ENCODE data around the gene CAB39.

CAB39 gene

DNA sequence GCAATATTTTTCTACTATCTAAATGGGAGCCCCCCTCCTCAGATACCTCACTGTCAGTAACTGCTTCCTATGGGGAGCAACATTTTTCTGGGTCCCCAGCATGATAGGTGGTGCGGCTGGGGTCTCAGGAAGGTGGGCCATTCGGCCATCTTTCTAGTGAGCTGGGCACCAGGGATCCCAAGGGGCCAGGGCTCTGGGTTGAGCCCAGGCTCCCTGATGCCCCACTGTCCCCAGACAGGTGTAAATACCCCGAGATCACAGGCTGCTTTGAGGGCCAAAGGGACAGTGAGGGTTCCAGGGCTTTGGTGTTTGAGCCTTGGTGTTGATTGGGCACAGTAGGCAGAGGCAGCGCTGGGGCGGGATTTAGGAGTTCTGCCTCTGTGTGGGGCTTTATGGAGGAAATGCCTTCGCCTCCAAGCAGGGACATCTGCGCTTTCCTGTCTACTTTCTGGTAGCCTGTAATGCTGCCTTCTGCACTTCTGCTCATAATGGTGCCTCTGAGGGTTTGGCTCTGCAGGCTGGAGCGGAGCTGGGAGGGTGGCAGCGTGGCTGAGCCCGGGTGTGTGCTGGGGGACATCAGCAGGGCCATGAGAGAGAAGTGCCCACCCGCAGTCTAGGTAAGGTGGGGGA is 157.4 kb downstream of the CAB39 start:
- DNase-seq (ENCODE audit: low read depth): no peak
- H3K4me3 ChIP-seq (ENCODE audit: low read depth, low read length): no peak overlapping the region
- TF ChIP-seq, protein P1, sequence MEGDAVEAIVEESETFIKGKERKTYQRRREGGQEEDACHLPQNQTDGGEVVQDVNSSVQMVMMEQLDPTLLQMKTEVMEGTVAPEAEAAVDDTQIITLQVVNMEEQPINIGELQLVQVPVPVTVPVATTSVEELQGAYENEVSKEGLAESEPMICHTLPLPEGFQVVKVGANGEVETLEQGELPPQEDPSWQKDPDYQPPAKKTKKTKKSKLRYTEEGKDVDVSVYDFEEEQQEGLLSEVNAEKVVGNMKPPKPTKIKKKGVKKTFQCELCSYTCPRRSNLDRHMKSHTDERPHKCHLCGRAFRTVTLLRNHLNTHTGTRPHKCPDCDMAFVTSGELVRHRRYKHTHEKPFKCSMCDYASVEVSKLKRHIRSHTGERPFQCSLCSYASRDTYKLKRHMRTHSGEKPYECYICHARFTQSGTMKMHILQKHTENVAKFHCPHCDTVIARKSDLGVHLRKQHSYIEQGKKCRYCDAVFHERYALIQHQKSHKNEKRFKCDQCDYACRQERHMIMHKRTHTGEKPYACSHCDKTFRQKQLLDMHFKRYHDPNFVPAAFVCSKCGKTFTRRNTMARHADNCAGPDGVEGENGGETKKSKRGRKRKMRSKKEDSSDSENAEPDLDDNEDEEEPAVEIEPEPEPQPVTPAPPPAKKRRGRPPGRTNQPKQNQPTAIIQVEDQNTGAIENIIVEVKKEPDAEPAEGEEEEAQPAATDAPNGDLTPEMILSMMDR (IDR thresholded peaks at IDR 0.05; ENCODE audit: control insufficient read depth, extremely low read depth, insufficient read depth): no peak

Data from LNCaP clone FGC (cell line).